IMR-90 (cell line): Measurements from ENCODE around the gene ETFDH. TPM values are rescaled to one million over a fixed set of nuclear protein-coding genes. Genes with fewer than 3 reads are reported as not detected.

ENCODE experiments used
- ATAC-seq: fragments of 200-7000 bp; cut with Tn5 transposase; 2 replicates; pipeline ENCODE4 v1.9.1; 2020; ENCODE audit warnings: low read depth, mild to moderate bottlenecking, moderate library complexity
- BruUV-seq: library from RNA; stranded (reverse); fragments of 400-500 nt; replicated peaks from 2 replicates; lab custom pipeline; 2021; lab: Mats Ljungman, UMichigan
- CTCF ChIA-PET: fragments of 300-600 bp; formaldehyde crosslinking; extraction: SDS; loops from one replicate; lab custom pipeline; 2021; ENCODE audit warnings: antibody characterized with exemption; lab: Yijun Ruan, JAX
- POLR2A ChIA-PET: fragments of 300-600 bp; sonication (Branson Sonifier 250); formaldehyde crosslinking; loops from one replicate; lab custom pipeline; 2022; ENCODE audit warnings: antibody characterized with exemption; ENCODE audit not compliant: unreplicated experiment; lab: Charles Lee
- DNase-seq: peaks from one replicate; pipeline ENCODE4 v3.0.0; 2013
- H2AFZ ChIP-seq: replicated peaks from 2 replicates; pipeline ENCODE3; 2013; ENCODE audit warnings: low read length, mild to moderate bottlenecking; ENCODE audit not compliant: poor library complexity
- H2AK5ac ChIP-seq: 2 replicates; pipeline ENCODE4 v1.6.1; 2013; ENCODE audit warnings: low read depth, low read length, inconsistent platforms
- H2AK9ac ChIP-seq: replicated peaks from 2 replicates; pipeline ENCODE3; 2013; ENCODE audit warnings: mild to moderate bottlenecking, low read depth, low read length, moderate library complexity; ENCODE audit not compliant: poor library complexity
- H2BK120ac ChIP-seq: 2 replicates; pipeline ENCODE4 v1.6.1; 2013; ENCODE audit warnings: low read depth, low read length, inconsistent platforms
- H2BK15ac ChIP-seq: 3 replicates; pipeline ENCODE4 v1.6.1; 2013; ENCODE audit warnings: low read depth, low read length, inconsistent platforms
- H2BK20ac ChIP-seq: 2 replicates; pipeline ENCODE4 v1.6.1; 2013; ENCODE audit warnings: low read depth, mild to moderate bottlenecking, inconsistent platforms, low read length, moderate library complexity
- H2BK5ac ChIP-seq: 2 replicates; pipeline ENCODE4 v1.6.1; 2013; ENCODE audit warnings: mild to moderate bottlenecking, low read depth, low read length, inconsistent platforms; ENCODE audit not compliant: poor library complexity, severe bottlenecking
- H3K14ac ChIP-seq: replicated peaks from 2 replicates; pipeline ENCODE4 v1.6.1; 2013; ENCODE audit warnings: low read depth, low read length, inconsistent platforms
- H3K18ac ChIP-seq: 2 replicates; pipeline ENCODE4 v1.6.1; 2013; ENCODE audit warnings: low read depth, low read length, control low read depth
- H3K23ac ChIP-seq: 2 replicates; pipeline ENCODE4 v1.6.1; 2013; ENCODE audit warnings: low read depth, low read length, inconsistent platforms
- H3K27ac ChIP-seq: 2 replicates; pipeline ENCODE4 v1.5.1; 2013; ENCODE audit warnings: mild to moderate bottlenecking, control low read depth, low read length; ENCODE audit not compliant: insufficient read depth
- H3K27me3 ChIP-seq: 2 replicates; pipeline ENCODE4 v1.6.1; 2013; ENCODE audit warnings: low read length; ENCODE audit not compliant: control insufficient read depth, insufficient read depth
- H3K36me3 ChIP-seq: 2 replicates; pipeline ENCODE4 v1.6.1; 2013; ENCODE audit warnings: low read length, mixed read lengths; ENCODE audit not compliant: control insufficient read depth, insufficient read depth
- H3K4ac ChIP-seq: 2 replicates; pipeline ENCODE4 v1.6.1; 2013; ENCODE audit warnings: low read depth, low read length, inconsistent platforms
- H3K4me1 ChIP-seq: 2 replicates; pipeline ENCODE4 v1.6.1; 2013; ENCODE audit warnings: low read length, mixed read lengths; ENCODE audit not compliant: control insufficient read depth, insufficient read depth
- H3K4me2 ChIP-seq: 2 replicates; pipeline ENCODE4 v1.6.1; 2013; ENCODE audit warnings: low read depth, mild to moderate bottlenecking, control low read depth, low read length, moderate library complexity
- H3K4me3 ChIP-seq: 2 replicates; pipeline ENCODE4 v1.5.1; 2013; ENCODE audit warnings: low read depth, mild to moderate bottlenecking, control low read depth, low read length, moderate library complexity; ENCODE audit not compliant: insufficient read depth
- H3K56ac ChIP-seq: 2 replicates; pipeline ENCODE4 v1.6.1; 2013; ENCODE audit warnings: low read length, inconsistent platforms; ENCODE audit not compliant: insufficient read depth; ENCODE audit errors: extremely low read depth
- H3K79me1 ChIP-seq, 2 experiments: 2 replicates each; pipeline ENCODE4 v1.6.1; 2013; ENCODE audit warnings: low read length in 2 of 2, inconsistent platforms in 1 of 2, low read depth in 1 of 2
- H3K9ac ChIP-seq: 2 replicates; pipeline ENCODE4 v1.6.1; 2013; ENCODE audit warnings: low read depth, low read length, control low read depth
- H3K9me1 ChIP-seq: 2 replicates; pipeline ENCODE4 v1.6.1; 2013; ENCODE audit warnings: low read length, inconsistent platforms; ENCODE audit not compliant: insufficient read depth
- H3K9me3 ChIP-seq: 2 replicates; pipeline ENCODE4 v1.6.1; 2013; ENCODE audit warnings: low read length; ENCODE audit not compliant: control insufficient read depth, insufficient read depth
- H4K20me1 ChIP-seq: 2 replicates; pipeline ENCODE4 v1.6.1; 2013; ENCODE audit warnings: low read length, inconsistent platforms; ENCODE audit not compliant: insufficient read depth
- H4K5ac ChIP-seq: 2 replicates; pipeline ENCODE4 v1.6.1; 2013; ENCODE audit warnings: mild to moderate bottlenecking, low read depth, low read length, control low read depth
- H4K8ac ChIP-seq, 2 experiments: 2 replicates each; pipeline ENCODE4 v1.6.1; 2013; ENCODE audit warnings: low read depth in 2 of 2, low read length in 2 of 2, control low read depth in 1 of 2, inconsistent platforms in 1 of 2
- H4K91ac ChIP-seq: 2 replicates; pipeline ENCODE4 v1.6.1; 2013; ENCODE audit warnings: low read depth, low read length, inconsistent platforms; ENCODE audit not compliant: insufficient read depth
- BHLHE40 ChIP-seq: fragments of 150-350 bp; IDR thresholded peaks from 2 replicates; pipeline ENCODE4 v1.6.1; 2016; ENCODE audit warnings: mild to moderate bottlenecking, low read depth, low read length
- FOS ChIP-seq: fragments of 150-350 bp; IDR thresholded peaks from 2 replicates; pipeline ENCODE4 v1.6.1; 2016; ENCODE audit warnings: low read depth, low read length
- MXI1 ChIP-seq: IDR thresholded peaks from 2 replicates; pipeline ENCODE4 v1.6.1; 2012; ENCODE audit warnings: low read depth, mild to moderate bottlenecking, low read length, moderate library complexity, borderline replicate concordance
- POLR2A ChIP-seq: IDR thresholded peaks from 2 replicates; pipeline ENCODE4 v1.6.1; 2012; ENCODE audit warnings: mild to moderate bottlenecking, low read depth, low read length
- SMC3 ChIP-seq: fragments of 150-350 bp; IDR thresholded peaks from 2 replicates; pipeline ENCODE4 v1.6.1; 2016; ENCODE audit warnings: low read depth, mild to moderate bottlenecking, antibody characterized with exemption, low read length, moderate library complexity
- WGBS, 2 experiments: methylation state at CpG; one replicate each; pipeline versions ENCODE4 v1.1.5 to v1.1.7; 2013; ENCODE audit warnings: missing lambda C conversion rate in 2 of 2; ENCODE audit not compliant: insufficient read length in 1 of 2; ENCODE audit errors: extremely low coverage in 2 of 2; 5-methylcytosine and 5-hydroxymethylcytosine counted together
- dilution Hi-C: fragments of 300-500 bp; cut with HindIII; formaldehyde crosslinking; loops from one replicate; pipeline ENCODE4 v1.14.3; 2018; ENCODE audit warnings: low sequenced_read_pairs; ENCODE audit not compliant: unreplicated experiment
- in situ Hi-C: fragments of 300-500 bp; cut with MboI; formaldehyde crosslinking; loops from 3 replicates; pipeline ENCODE4 v1.14.3; 2019; ENCODE audit warnings: low sequenced_read_pairs, inconsistent platforms, mixed read lengths
- intact Hi-C: fragments of 100-400 bp; cut with micrococcal nuclease; formaldehyde crosslinking; loops from 2 replicates; pipeline ENCODE4 v1.10.0; 2022
- polyA plus RNA-seq, 3 experiments: library from polyadenylated mRNA; depleted of rRNA; stranded (reverse); fragments of >200 nt; gene quantifications; 2 replicates each; pipeline ENCODE4 v1.2.3, GENCODE V29; 2012; ENCODE audit warnings: low replicate concordance in 1 of 3
- total RNA-seq: library from RNA; depleted of rRNA; stranded (reverse); fragments of >200 nt; gene quantifications from 2 replicates; pipeline ENCODE4 v1.2.3, GENCODE V29; 2012

ETFDH gene
- total and polyA plus RNA-seq, 2 of the 4 experiments (the other 2 are of a cell fraction), result 14.0 to 19.1 TPM

DNA sequence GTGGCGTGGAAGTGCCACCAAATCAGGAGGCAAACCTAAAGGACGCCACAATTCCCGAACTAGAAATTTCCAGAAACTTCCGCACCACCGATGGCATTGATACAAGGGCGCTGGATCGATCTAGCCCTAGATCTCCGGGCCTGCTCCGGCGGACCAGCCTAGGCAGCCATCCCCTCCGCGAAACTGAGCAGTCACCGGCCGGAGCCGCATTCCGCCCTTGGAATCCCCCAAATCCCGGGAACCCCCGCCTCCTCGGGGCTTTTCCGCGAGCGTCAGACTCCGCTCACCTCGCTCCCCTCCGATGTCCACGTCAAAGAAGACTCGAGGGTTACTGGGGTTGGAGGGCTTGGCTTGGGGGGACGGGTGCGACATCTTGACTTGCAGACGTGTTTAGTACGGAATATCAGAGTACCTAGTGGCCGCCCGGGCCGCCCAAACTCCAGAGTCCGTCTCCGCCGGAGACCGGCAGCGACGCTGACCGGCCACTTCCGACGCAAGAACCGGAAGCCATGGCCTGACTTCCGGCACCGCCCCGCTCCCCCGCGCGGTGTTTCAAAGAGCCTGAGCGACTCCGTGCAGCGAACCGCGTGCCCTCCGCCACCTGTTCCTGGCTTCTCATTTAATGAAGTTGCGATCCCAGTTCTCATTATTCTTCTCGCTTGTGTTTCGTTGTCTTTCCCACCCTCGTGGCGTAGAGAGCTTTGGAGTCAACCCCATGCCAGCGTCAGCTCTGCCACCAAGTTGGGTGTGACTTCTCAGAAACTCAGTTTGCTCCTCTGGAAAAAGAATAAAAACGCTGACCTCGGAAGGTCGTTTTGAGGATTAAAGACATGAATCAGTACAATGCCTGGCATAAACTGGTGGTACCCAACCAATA lies 51.1 kb downstream of the ETFDH start, which contains the start of gene PPID (continued):
- TF ChIP-seq BHLHE40, result no peak
- peak; percentile 89 for TF ChIP-seq POLR2A
- TF ChIP-seq SMC3, result 0 out of 2 replicates have a peak, but pooled peaks have one; percentile 1
- no peak for TF ChIP-seq FOS

DNA sequence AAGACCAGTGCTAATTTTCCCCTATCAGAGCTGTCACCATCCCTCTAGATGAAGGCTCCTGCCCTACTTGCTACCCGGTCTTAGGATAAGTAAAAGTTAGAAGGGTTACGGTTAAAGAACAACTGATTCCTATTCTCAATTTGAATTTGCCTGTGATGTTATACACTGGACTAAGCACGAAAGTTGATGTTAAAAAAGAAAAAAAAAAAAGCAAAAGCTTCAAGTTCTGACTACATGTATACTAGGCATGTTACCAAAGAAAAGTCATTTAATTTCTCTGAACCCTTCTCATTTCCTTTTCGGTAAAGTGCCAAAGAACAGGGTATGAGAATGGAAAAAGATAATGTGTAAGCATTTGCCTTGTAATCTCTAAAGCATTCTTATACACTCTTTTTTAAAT lies 52.5 kb downstream of the ETFDH start:
- CTCF ChIA-PET, result no interaction called here
- Histone ChIP-seq H4K8ac (no peak overlapping the region; a peak in 1 of 4 replicates), H3K18ac (no peak overlapping the region), H3K4me2 (no peak overlapping the region), H2BK15ac (no peak overlapping the region), H2BK120ac (no peak overlapping the region), H3K27ac (no peak overlapping the region), H3K4me3 (no peak overlapping the region), H4K5ac (no peak overlapping the region), H2BK20ac (no peak overlapping the region; the same call in 1 of the 2 replicates), H3K4me1 (no peaks in the 10 kb centered on the region; the same call in 1 of the 2 replicates), H3K9me3 (no peaks in the 10 kb centered on the region), H3K4ac (no peak overlapping the region), H4K91ac (no peak overlapping the region), H3K14ac (no peak overlapping the region), H3K36me3 (peaks cover 8% of the 10 kb centered on the region), H2BK5ac (no peak overlapping the region), H2AK9ac (no peak overlapping the region), H2AFZ (peak overlapping the region; percentile 40), H2AK5ac (no peak overlapping the region), H4K20me1 (no peaks in the 10 kb centered on the region), H3K79me1 (peaks cover 15 to 23% of the 10 kb centered on the region in 2 experiments), H3K23ac (no peak overlapping the region), H3K56ac (no peak overlapping the region), H3K9ac (no peak overlapping the region), H3K9me1 (peaks cover 2% of the 10 kb centered on the region), H3K27me3 (peaks cover 8% of the 10 kb centered on the region)
- dilution Hi-C loops (no loop called here), in situ Hi-C loops (loop anchor here (5.0 to 10.0 kb wide), 3 partner anchors 123 to 720 kb away; no protein-coding TSS in a partner anchor), intact Hi-C loops (no loop called here)
- no peak for TF ChIP-seq MXI1
- no TSS peak for BruUV-seq
- WGBS, 2 experiments, result no CpG with 5 or more reads among the region's 4 CpGs
- POLR2A ChIA-PET, result no interaction called here
- no peak for ATAC-seq
- no peak for DNase-seq
